ENCODE data around the gene CNGB1.

DNA sequence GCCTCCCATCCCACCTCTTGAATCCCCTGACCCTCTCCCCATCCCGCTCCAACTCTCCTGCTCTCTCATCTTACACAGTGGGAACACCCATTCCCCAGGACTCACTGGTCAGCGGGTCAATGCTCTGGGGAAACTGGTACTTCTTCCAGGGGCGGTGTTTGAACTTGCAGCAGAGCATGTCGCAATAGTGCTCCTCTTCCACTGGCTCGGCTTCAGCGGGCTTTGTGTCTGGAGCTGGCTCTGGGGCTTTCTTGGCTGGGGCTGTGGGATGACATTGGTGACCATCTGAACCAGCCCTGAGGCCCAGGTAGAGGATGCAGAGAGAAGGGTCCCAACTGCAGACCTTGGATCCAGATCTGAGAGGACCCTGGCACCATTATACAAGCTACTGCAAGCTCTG, 51.9 kb downstream of the CNGB1 start:
- TF ChIP-seq CTCF (IDR thresholded peaks at IDR 0.05 in 2 of 3, conservative IDR thresholded peaks at IDR 0.05 in 1 of 3; ENCODE audit: borderline replicate concordance in 1 of 3, insufficient read depth in 1 of 3, low read depth in 2 of 3, low read length in 2 of 3), result no peak
- no peak for TF ChIP-seq EZH2 (IDR thresholded peaks at IDR 0.05)

All from HCT116 (cell line).